HepG2 (cell line): ENCODE measurements around the gene TBC1D19. TPM values are rescaled to one million over a fixed set of nuclear protein-coding genes. Genes with fewer than 3 reads are reported as not detected.

Source experiments
- ATAC-seq: fragments of 200-7000 bp; cut with Tn5 transposase; 3 replicates; pipeline ENCODE4 v1.9.1; 2020; ENCODE audit warnings: mild to moderate bottlenecking, moderate library complexity
- BruUV-seq: library from RNA; stranded (reverse); fragments of 400-500 nt; replicated peaks from 2 replicates; lab custom pipeline; 2021; lab: Mats Ljungman, UMichigan
- CTCF ChIA-PET: fragments of 300-600 bp; formaldehyde crosslinking; extraction: SDS; loops from one replicate; lab custom pipeline; 2021; ENCODE audit warnings: low total read pairs, inconsistent platforms, low intra/inter-chr PET ratio; lab: Yijun Ruan, JAX
- POLR2A ChIA-PET: fragments of 350-600 bp; sonication (Branson Sonifier 250); formaldehyde crosslinking; loops from one replicate; lab custom pipeline; 2020; ENCODE audit warnings: antibody characterized with exemption, inconsistent platforms; lab: Yijun Ruan, JAX
- DNase-seq: peaks from one replicate; pipeline ENCODE4 v3.0.0-alpha.2; 2015; ENCODE audit warnings: low spot score
- FAIRE-seq: peaks from 3 replicates; lab custom pipeline; 2011; peaks lifted over from hg19 to GRCh38; lab: Jason Lieb, UNC
- H2AFZ ChIP-seq: one replicate; pipeline ENCODE4 v1.6.1; 2011; ENCODE audit warnings: low read length, inconsistent platforms
- H3K27ac ChIP-seq: fragments of 300-600 bp; 3 replicates; pipeline ENCODE4 v1.8.0; 2011; ENCODE audit warnings: mixed run types, mild to moderate bottlenecking, mixed read lengths, low read length, inconsistent platforms; ENCODE audit not compliant: insufficient read depth; ENCODE audit errors: extremely low read length
- H3K27me3 ChIP-seq, 2 experiments: fragments of 200-600 bp in 1 of 2; 2 replicates in 1 of 2; 3 replicates in 1 of 2; pipeline versions ENCODE4 v1.6.0 to v1.8.0; 2011; ENCODE audit warnings: low read length in 2 of 2, mild to moderate bottlenecking in 2 of 2, moderate library complexity in 2 of 2, inconsistent platforms in 1 of 2; ENCODE audit not compliant: insufficient read depth in 2 of 2, control insufficient read depth in 1 of 2
- H3K36me3 ChIP-seq, 2 experiments: fragments of 200-600 bp in 1 of 2; replicated peaks in 1 of 2; 2 replicates in 1 of 2; 3 replicates in 1 of 2; pipeline versions ENCODE4 v1.5.1 to v1.8.0; 2011; ENCODE audit warnings: low read length in 2 of 2, inconsistent platforms in 1 of 2; ENCODE audit not compliant: insufficient read depth in 2 of 2, control insufficient read depth in 1 of 2
- H3K4me1 ChIP-seq: 2 replicates; pipeline ENCODE4 v1.5.1; 2012; ENCODE audit warnings: low read length, inconsistent platforms; ENCODE audit not compliant: insufficient read depth
- H3K4me2 ChIP-seq: 2 replicates; pipeline ENCODE4 v1.6.0; 2011; ENCODE audit warnings: low read depth, low read length, inconsistent platforms
- H3K4me3 ChIP-seq, 3 experiments: fragments of 200-600 bp in 1 of 3; sonication (generic), shearing (Covaris generic) in 1 of 3; replicated peaks in 1 of 3; 2 replicates each; pipeline ENCODE4 v1.5.1; 2011 to 2016; ENCODE audit warnings: low read length in 3 of 3, inconsistent platforms in 2 of 3, low read depth in 2 of 3, mild to moderate bottlenecking in 2 of 3, control low read depth in 1 of 3, mixed read lengths in 1 of 3; ENCODE audit not compliant: insufficient read depth in 1 of 3
- H3K79me2 ChIP-seq: one replicate; pipeline ENCODE4 v1.6.1; 2011; ENCODE audit warnings: low read length, inconsistent platforms; ENCODE audit not compliant: insufficient read depth
- H3K9ac ChIP-seq: 2 replicates; pipeline ENCODE4 v1.6.0; 2011; ENCODE audit warnings: mild to moderate bottlenecking, low read depth, low read length, inconsistent platforms; ENCODE audit not compliant: insufficient read depth
- H3K9me3 ChIP-seq: 2 replicates; pipeline ENCODE4 v1.5.1; 2012; ENCODE audit warnings: mild to moderate bottlenecking, low read length
- H4K20me1 ChIP-seq: 2 replicates; pipeline ENCODE4 v1.6.0; 2011; ENCODE audit warnings: inconsistent platforms, mild to moderate bottlenecking, low read length, moderate library complexity; ENCODE audit not compliant: insufficient read depth
- JUNB ChIP-seq: sonication (generic); formaldehyde crosslinking; IDR thresholded peaks from 2 replicates; pipeline ENCODE4 v1.8.0; 2022; ENCODE audit warnings: missing genetic modification reagents, mild to moderate bottlenecking, borderline replicate concordance
- SATB2 ChIP-seq: sonication (generic); formaldehyde crosslinking; IDR thresholded peaks from 2 replicates; pipeline ENCODE4 v1.5.0; 2020; ENCODE audit warnings: missing genetic modification reagents
- WGBS: methylation state at CpG from one replicate; pipeline ENCODE4 v1.1.6; 2017; ENCODE audit warnings: low lambda C conversion rate; 5-methylcytosine and 5-hydroxymethylcytosine counted together
- in situ Hi-C: cut with HindIII; loops from 2 replicates; pipeline ENCODE4 v1.10.0; 2017; ENCODE audit warnings: low pct_unique_long_range_greater_than_20kb; ENCODE audit not compliant: extremely low pct_ligation_motif_present
- intact Hi-C: fragments of 100-400 bp; cut with micrococcal nuclease; formaldehyde crosslinking; loops from one replicate; pipeline ENCODE4 v1.10.0; 2022; ENCODE audit not compliant: unreplicated experiment
- polyA plus RNA-seq, 8 experiments: library from polyadenylated mRNA; depleted of rRNA in 3 of 8; stranded (reverse) in 7 of 8; unstranded in 1 of 8; fragments of >200 nt; fragmentation: Illumina TruSeq in 4 of 8; extraction: Trizol in 4 of 8; gene quantifications; 2 replicates each; pipeline versions ENCODE4 v1.2.1 to v1.2.3, GENCODE V29; 2011 to 2016; ENCODE audit warnings: low read depth in 4 of 8, missing spikeins in 1 of 8, mixed read lengths in 1 of 8; ENCODE audit not compliant: insufficient read depth in 1 of 8
- total RNA-seq, 5 experiments: library from RNA; depleted of rRNA; stranded (reverse); fragments of >200 nt; fragmentation: Illumina TruSeq; extraction: Trizol; gene quantifications; 2 replicates each; pipeline ENCODE4 v1.2.3, GENCODE V29; 2016; ENCODE audit warnings: low read depth in 1 of 5
- TF ChIP-seq, protein P1 (sequence below): sonication (generic); formaldehyde crosslinking; IDR thresholded peaks from 2 replicates; pipeline ENCODE4 v1.5.0; 2020; ENCODE audit warnings: mild to moderate bottlenecking, missing genetic modification reagents, borderline replicate concordance
- TF ChIP-seq, protein P2 (sequence below): IDR thresholded peaks from 2 replicates; pipeline ENCODE4 v1.6.1; 2016; ENCODE audit warnings: missing biosample characterization, missing genetic modification reagents, low read depth
- TF ChIP-seq, protein P3 (sequence below): sonication (generic); formaldehyde crosslinking; IDR thresholded peaks from 2 replicates; pipeline ENCODE4 v1.5.0; 2020; ENCODE audit warnings: mild to moderate bottlenecking, missing genetic modification reagents

Gene TBC1D19
- total and polyA plus RNA-seq, 2 of the 13 experiments (the other 11 are each of a cell fraction or from before 2014, with no cell fraction given) = 1.6 to 3.5 TPM

DNA sequence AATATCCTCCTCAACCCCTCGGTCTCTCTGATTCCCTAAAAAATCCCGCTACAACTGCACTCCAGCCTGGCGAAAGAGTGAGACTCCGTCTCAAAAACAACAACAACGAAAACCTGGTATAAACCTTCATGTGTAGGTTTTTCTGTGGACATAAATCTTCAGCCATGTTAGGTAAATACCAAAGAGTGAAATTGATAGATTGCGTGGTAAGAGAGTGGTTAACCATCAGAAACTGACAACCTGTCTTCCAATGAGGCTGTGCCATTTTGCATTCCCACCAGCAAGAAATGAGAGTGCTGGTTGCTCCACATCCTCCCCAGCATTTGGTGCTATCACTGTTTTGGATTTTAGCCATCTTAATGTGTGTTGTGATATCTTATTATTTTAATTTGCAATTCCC, 10.9 kb downstream of the TBC1D19 start:
- intact Hi-C loops = no loop called here
- Histone ChIP-seq H3K27ac (no peak overlapping the region), H3K36me3 (no peaks in the 10 kb centered on the region), H2AFZ (no peak overlapping the region), H3K4me2 (no peak overlapping the region), H3K9ac (no peak overlapping the region), H3K4me1 (no peaks in the 10 kb centered on the region), H3K79me2 (no peaks in the 10 kb centered on the region), H3K4me3 (no peak overlapping the region), H3K27me3 (no peaks in the 10 kb centered on the region), H3K9me3 (no peaks in the 10 kb centered on the region), H4K20me1 (no peaks in the 10 kb centered on the region)
- ATAC-seq (no peak), FAIRE-seq (no peak), DNase-seq (no peak)
- POLR2A ChIA-PET = no interaction called here
- in situ Hi-C loops = no loop called here
- BruUV-seq = no TSS peak
- CTCF ChIA-PET = no interaction called here
- TF ChIP-seq, protein P1, sequence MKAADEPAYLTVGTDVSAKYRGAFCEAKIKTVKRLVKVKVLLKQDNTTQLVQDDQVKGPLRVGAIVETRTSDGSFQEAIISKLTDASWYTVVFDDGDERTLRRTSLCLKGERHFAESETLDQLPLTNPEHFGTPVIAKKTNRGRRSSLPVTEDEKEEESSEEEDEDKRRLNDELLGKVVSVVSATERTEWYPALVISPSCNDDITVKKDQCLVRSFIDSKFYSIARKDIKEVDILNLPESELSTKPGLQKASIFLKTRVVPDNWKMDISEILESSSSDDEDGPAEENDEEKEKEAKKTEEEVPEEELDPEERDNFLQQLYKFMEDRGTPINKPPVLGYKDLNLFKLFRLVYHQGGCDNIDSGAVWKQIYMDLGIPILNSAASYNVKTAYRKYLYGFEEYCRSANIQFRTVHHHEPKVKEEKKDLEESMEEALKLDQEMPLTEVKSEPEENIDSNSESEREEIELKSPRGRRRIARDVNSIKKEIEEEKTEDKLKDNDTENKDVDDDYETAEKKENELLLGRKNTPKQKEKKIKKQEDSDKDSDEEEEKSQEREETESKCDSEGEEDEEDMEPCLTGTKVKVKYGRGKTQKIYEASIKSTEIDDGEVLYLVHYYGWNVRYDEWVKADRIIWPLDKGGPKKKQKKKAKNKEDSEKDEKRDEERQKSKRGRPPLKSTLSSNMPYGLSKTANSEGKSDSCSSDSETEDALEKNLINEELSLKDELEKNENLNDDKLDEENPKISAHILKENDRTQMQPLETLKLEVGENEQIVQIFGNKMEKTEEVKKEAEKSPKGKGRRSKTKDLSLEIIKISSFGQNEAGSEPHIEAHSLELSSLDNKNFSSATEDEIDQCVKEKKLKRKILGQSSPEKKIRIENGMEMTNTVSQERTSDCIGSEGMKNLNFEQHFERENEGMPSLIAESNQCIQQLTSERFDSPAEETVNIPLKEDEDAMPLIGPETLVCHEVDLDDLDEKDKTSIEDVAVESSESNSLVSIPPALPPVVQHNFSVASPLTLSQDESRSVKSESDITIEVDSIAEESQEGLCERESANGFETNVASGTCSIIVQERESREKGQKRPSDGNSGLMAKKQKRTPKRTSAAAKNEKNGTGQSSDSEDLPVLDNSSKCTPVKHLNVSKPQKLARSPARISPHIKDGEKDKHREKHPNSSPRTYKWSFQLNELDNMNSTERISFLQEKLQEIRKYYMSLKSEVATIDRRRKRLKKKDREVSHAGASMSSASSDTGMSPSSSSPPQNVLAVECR (CRISPR knock-in tag) = no peak
- TF ChIP-seq SATB2 (CRISPR knock-in tag) (no peak), JUNB (CRISPR knock-in tag) (no peak)
- TF ChIP-seq, protein P2, sequence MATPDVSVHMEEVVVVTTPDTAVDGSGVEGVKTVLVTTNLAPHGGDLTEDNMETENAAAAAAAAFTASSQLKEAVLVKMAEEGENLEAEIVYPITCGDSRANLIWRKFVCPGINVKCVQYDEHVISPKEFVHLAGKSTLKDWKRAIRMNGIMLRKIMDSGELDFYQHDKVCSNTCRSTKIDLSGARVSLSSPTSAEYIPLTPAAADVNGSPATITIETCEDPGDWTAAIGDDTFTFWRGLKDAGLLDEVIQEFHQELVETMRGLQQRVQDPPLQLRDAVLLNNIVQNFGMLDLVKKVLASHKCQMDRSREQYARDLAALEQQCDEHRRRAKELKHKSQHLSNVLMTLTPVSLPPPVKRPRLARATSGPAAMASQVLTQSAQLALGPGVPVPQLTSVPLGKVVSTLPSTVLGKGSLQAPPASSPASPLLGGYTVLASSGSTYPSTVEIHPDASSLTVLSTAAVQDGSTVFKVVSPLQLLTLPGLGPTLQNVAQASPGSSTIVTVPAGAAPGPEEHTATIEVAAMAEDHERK (CRISPR knock-in tag) = no peak
- TF ChIP-seq, protein P3, sequence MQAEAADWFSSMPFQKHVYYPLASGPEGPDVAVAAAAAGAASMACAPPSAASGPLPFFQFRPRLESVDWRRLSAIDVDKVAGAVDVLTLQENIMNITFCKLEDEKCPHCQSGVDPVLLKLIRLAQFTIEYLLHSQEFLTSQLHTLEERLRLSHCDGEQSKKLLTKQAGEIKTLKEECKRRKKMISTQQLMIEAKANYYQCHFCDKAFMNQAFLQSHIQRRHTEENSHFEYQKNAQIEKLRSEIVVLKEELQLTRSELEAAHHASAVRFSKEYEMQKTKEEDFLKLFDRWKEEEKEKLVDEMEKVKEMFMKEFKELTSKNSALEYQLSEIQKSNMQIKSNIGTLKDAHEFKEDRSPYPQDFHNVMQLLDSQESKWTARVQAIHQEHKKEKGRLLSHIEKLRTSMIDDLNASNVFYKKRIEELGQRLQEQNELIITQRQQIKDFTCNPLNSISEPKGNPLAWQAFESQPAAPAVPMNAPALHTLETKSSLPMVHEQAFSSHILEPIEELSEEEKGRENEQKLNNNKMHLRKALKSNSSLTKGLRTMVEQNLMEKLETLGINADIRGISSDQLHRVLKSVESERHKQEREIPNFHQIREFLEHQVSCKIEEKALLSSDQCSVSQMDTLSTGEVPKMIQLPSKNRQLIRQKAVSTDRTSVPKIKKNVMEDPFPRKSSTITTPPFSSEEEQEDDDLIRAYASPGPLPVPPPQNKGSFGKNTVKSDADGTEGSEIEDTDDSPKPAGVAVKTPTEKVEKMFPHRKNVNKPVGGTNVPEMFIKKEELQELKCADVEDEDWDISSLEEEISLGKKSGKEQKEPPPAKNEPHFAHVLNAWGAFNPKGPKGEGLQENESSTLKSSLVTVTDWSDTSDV (CRISPR knock-in tag) = no peak
- 78% methylated on average over 6 of the region's 6 CpGs for WGBS
